Myocyte (in vitro differentiated cells): Measurements from ENCODE around the gene MRPS12. TPM values are rescaled to one million over a fixed set of nuclear protein-coding genes. Genes with fewer than 3 reads are reported as not detected.

ENCODE experiments used
- DNase-seq: peaks from one replicate; pipeline ENCODE4 v3.0.0-alpha.2; 2012; ENCODE audit warnings: low read depth
- total RNA-seq: library from RNA; depleted of rRNA; stranded (reverse); fragments of >200 nt; gene quantifications from 2 replicates; pipeline ENCODE4 v1.2.3, GENCODE V29; 2014

The MRPS12 gene
- total RNA-seq, 1 donor from 2014 or later = 58.3 TPM

GRCh38 chr19:38974624-38975213, 44.0 kb downstream of the MRPS12 start:
- DNase-seq = peak; percentile 11

GRCh38 chr19:38975214-38975860, 44.6 kb downstream of the MRPS12 start, which contains the start of gene FBXO17:
Gene FBXO17, minus strand, starts transcription at chr19:38975742. Its CDS starts 25,423 bp downstream, at chr19:38950319.
- DNase-seq = peak; percentile 65

- peak; percentile 31 for DNase-seq
Measured at GRCh38 chr19:38975861-38976271, 45.1 kb downstream of the MRPS12 start.

GRCh38 chr19:38977445-38978325, 46.9 kb downstream of the MRPS12 start:
- DNase-seq = no peak

GRCh38 chr19:38978326-38978689, 47.6 kb downstream of the MRPS12 start:
- DNase-seq = no peak

GRCh38 chr19:38979812-38980211, 49.1 kb downstream of the MRPS12 start:
- DNase-seq = no peak

GRCh38 chr19:38980583-38981374, 50.0 kb downstream of the MRPS12 start:
- no peak for DNase-seq

Other genes starting within 250 kb of the MRPS12 start
- gene CAPN12, start 186.5 kb upstream of the MRPS12 start, total RNA-seq = 0.21 TPM in 1 of 2 replicates, not detected in the other
- gene LGALS7, start 157.4 kb upstream of the MRPS12 start, total RNA-seq = not detected in 2 replicates
- gene LGALS7B, start 141.7 kb upstream of the MRPS12 start, total RNA-seq = not detected in 2 replicates
- gene LGALS4, start 118.0 kb upstream of the MRPS12 start, total RNA-seq = not detected in 2 replicates
- gene ECH1, start 99.2 kb upstream of the MRPS12 start, total RNA-seq = 78.4 and 81.9 TPM in 2 replicates
- 218 and 220 TPM in 2 replicates for gene HNRNPL, start 81.0 kb upstream of the MRPS12 start, total RNA-seq
- 8.3 and 20.6 TPM in 2 replicates for gene RINL, start 52.7 kb upstream of the MRPS12 start, total RNA-seq
- gene SIRT2, start 31.3 kb upstream of the MRPS12 start, total RNA-seq = 1,616 and 2,451 TPM in 2 replicates
- gene NFKBIB, start 31.0 kb upstream of the MRPS12 start, total RNA-seq = 26.1 and 38.5 TPM in 2 replicates
- gene CCER2, start 18.8 kb upstream of the MRPS12 start, total RNA-seq = 0.51 and 0.94 TPM in 2 replicates
- 34.6 and 42.8 TPM in 2 replicates for gene SARS2, start 181 bp upstream of the MRPS12 start, total RNA-seq
- gene FBXO17, start 44.8 kb downstream of the MRPS12 start, total RNA-seq = 21.5 and 22.1 TPM in 2 replicates
- 6.8 and 15.5 TPM in 2 replicates for gene FBXO27, start 101.6 kb downstream of the MRPS12 start, total RNA-seq
- not detected in 2 replicates for gene ACP7, start 153.4 kb downstream of the MRPS12 start, total RNA-seq
- 5.8 and 8.5 TPM in 2 replicates for gene PAK4, start 194.8 kb downstream of the MRPS12 start, total RNA-seq